NCI-H146 (cell line): ENCODE data around the gene LEF1.

ENCODE experiments used
- DNase-seq: peaks from one replicate; lab custom pipeline; 2025; lab: John Stamatoyannopoulos, UW

The LEF1 gene

GRCh38 chr4:108146819-108147218, 21.9 kb downstream of the LEF1 start:
- DNase-seq = no peak

DNA sequence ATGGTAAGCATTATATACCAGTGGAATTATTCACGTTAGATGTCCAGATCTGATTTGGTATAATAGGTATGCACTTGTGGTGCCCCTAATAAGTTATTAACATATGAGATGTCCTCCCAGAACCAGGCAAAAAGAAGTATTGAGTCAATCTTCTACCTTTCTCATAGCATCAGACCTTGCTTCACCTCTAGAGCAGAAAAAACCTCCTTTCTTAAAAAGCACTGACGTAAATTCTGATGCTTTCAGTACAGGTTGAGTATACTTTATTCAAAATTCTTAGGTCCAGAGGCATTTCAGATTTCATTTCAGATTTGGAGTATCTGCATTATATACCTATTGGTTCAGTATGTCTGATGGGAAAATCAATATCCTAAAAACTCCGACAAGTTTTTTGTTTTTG, 22.4 kb downstream of the LEF1 start:
- no peak for DNase-seq

DNA sequence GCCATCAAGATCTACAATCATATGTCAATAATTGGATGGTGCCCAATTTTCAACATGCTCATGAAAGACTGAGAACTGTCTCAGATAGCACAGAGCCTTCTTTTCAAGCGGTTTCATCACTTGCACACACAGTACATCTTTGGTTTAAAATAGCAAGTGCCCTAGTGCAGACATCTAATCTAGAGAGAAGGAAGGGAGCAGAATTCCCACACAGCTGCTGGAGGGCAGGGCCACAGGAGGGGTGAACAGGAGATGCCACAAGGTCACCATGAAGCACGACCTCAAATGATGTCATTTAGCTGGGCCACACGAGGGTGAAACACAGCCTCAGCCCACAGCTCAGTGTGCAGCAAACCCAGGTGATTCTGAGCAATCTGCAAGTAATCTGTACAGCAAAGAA, 24.3 kb downstream of the LEF1 start:
- no peak for DNase-seq

- DNase-seq = no peak
Measured at GRCh38 chr4:108143515-108143914, 25.2 kb downstream of the LEF1 start.

- DNase-seq = no peak
Measured at GRCh38 chr4:108142870-108143269, 25.9 kb downstream of the LEF1 start.

GRCh38 chr4:108141213-108141950, 27.4 kb downstream of the LEF1 start:
- DNase-seq = peak; percentile 93

DNA sequence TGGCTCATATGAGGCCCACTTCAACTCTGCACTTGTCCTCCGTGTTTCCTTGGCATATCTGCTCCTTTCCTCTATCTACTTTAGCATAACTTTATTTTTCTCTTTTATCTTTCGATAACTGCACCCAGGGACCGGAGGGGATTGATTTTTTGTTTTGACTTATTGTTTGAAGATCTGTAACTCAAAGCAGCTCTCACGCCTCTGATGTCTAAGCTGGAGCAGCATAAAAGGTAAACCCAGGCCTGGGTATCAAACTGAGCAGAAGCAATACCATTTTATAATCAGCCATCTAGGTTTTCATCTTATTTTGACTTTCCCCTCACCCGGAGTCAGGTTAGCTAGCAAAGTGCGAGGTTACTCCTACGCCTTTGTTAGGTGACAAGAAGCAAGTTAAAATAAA, 28.4 kb downstream of the LEF1 start:
- no peak for DNase-seq

GRCh38 chr4:108139089-108139488, 29.6 kb downstream of the LEF1 start:
- no peak for DNase-seq

DNA sequence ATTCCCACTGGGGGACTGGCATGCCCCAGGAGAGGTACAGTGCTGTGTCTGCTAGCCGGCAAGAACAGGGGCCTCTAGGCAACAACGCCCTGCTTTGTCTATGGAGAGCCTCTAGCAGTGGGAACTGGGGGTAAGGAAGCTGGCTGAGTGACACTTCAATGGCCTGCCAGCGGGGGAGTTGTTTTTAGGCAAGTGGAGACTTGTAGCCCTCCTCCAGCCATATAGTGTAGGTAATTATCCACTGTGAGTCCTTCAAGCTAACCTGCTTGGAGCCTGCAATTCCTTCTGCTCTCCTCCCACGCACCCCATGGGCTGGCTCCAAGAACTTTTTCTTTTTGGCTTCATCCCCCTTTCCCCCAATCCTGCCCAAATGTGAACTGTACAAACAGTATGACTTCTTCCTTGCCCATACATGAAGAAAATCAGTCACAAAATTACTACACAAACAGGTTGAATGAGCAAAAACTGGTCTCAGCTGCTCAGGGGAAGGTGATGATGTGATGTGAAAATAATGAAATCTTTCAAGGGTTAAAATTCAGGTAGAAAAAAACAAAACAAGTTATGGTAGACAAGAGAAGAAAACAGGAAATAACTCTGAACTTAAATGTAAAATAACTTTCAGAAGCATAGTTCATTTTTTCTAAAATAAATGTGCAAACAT, 33.1 kb downstream of the LEF1 start:
- DNase-seq = peak; percentile 91

- DNase-seq = no peak
Measured at GRCh38 chr4:108130955-108131354, 37.8 kb downstream of the LEF1 start.

DNA sequence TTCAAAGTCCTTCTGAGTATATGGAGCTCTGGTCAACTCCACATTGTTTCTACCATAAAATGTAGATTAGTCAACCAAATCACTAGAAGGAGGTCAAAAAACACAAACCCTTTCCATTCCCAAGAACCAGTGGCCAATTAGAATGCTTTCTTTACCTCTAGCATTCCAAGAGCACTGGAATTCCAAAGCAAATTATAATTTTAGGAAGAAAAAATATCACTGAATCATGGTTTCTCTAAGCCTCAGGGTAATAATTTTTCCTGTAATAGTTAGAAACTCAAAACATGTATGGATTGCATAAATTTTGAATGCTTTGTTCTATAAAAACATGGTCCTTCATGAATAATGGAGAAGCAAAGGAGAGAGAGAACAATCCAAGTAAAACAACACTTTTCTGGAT, 39.5 kb downstream of the LEF1 start:
- no peak for DNase-seq

GRCh38 chr4:108126806-108127205, 41.9 kb downstream of the LEF1 start:
- no peak for DNase-seq

GRCh38 chr4:108120789-108121188, 47.9 kb downstream of the LEF1 start:
- DNase-seq = no peak

- no peak for DNase-seq
Measured at GRCh38 chr4:108119199-108119800, 49.4 kb downstream of the LEF1 start.

DNA sequence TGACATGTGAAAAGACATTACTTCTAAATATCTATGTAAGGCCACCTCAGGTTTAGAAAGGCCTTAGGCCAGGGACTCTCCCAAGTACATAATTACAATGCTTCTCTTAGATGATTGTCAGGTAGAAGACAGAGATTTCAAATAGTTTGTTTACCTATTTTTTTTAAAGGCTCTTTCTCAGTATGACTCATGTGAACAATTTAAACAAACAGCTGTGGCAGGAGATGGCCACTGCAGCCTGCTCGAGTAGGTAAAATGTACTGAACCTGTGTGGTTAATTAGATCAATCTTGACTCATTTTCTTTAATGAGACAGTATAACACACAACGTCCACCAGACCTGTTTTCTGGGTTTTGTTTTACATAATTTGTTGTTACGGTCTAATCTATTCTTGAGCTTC, 50.2 kb downstream of the LEF1 start:
- peak; percentile 49 for DNase-seq

- peak; percentile 6 for DNase-seq
Measured at GRCh38 chr4:108117418-108118182, 51.1 kb downstream of the LEF1 start.

DNA sequence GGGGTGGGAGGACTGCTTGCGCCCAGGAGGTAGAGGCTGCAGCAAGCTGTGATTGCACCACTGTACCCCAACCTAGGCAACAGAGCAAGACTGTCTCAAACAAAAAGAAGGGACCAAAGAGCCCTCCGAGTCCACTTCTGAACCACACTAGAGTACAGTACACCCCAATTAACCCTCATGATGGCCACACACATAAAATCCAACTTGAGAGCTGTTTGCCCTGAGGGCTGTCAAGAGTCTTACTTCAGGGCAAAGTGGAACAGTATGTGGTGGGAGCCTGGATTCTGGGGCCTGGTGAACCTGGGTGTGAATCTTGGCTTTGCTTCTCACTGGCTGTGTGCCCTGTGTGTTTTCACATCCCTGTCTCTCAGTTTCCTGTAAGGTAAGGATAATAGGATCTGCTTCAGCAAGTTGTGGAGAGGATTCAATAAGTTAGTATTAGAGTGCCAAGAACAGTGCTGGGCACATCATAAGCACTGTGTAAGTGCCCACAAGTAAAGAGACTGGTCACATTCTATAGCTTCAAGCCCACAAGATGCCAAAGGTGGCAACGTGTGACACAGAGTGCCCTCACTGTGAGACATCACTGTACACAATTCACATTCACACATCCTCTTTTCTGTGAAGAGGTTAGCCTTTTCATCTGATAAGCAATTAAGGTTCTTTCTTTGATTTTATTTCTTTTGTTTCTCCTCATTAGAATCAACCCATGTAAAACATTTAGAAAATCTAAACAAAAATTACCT, 52.1 kb downstream of the LEF1 start:
- DNase-seq = no peak

GRCh38 chr4:108115168-108115526, 53.6 kb downstream of the LEF1 start:
- DNase-seq = no peak

- peak; percentile 1 for DNase-seq
Measured at GRCh38 chr4:108114503-108114902, 54.2 kb downstream of the LEF1 start.

GRCh38 chr4:108113229-108113628, 55.5 kb downstream of the LEF1 start:
- no peak for DNase-seq

DNA sequence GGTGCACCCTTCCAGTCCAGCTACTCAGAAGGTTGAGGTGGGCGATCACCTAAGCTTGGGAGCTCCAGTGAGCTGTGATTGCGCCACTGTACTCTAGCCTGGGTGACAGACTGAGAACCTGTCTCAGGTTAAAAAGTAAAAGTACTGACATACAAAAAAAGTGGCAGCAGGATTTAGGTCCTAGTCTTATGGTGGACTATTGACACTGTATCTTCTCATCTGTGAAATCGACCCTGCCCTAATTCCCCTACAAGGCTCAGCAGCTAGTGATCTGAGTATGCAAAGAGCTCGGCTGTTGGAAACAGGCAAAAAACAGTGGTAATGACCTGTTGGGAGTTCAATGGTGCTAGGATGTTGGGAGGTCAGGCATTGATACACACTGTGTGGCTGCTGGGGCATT, 57.0 kb downstream of the LEF1 start:
- DNase-seq = no peak

- no peak for DNase-seq
Measured at GRCh38 chr4:108110450-108110849, 58.3 kb downstream of the LEF1 start.
